Peyer's patch (tissue), 4 donors: ENCODE data around the gene TAF11L12.
"Not testable (repeated sequence)": the region's sequence is repeated elsewhere in the genome, so short reads cannot be mapped to it uniquely, and the experiment has no call there.

Experiments
- CTCF ChIP-seq, 6 experiments: fragments of 450-650 bp in 4 of 6; fragments of 200-600 bp in 2 of 6; sonication (generic) in 1 of 6; IDR thresholded peaks; one replicate each; pipeline ENCODE4 v1.5.1; 2017 to 2019; ENCODE audit warnings: antibody characterized with exemption in 6 of 6, mild to moderate bottlenecking in 3 of 6, moderate library complexity in 1 of 6
- POLR2A ChIP-seq, 2 donors: fragments of 450-650 bp; IDR thresholded peaks; one replicate each; pipeline ENCODE4 v1.5.1; 2017; ENCODE audit warnings: antibody characterized with exemption in 2 of 2, mild to moderate bottlenecking in 2 of 2, moderate library complexity in 2 of 2

GRCh38 chr5:17610092-17610491 is at the start of gene TAF11L12:
- TF ChIP-seq POLR2A, CTCF (IDR thresholded peaks at IDR 0.05): not testable (repeated sequence)
